Suprapubic skin (tissue), 3 donors: Measurements from ENCODE around the gene AHSP.

Source experiments
- POLR2A ChIP-seq, 2 donors: fragments of 450-650 bp; IDR thresholded peaks; one replicate each; pipeline ENCODE4 v1.6.1; 2017; ENCODE audit warnings: antibody characterized with exemption in 2 of 2, mild to moderate bottlenecking in 2 of 2, moderate library complexity in 2 of 2
- TF ChIP-seq, protein P1 (sequence below), 2 donors: fragments of 200-600 bp in 1 of 2; fragments of 450-650 bp in 1 of 2; sonication (generic) in 1 of 2; IDR thresholded peaks; one replicate each; pipeline ENCODE4 v1.5.1; 2016 to 2019; ENCODE audit warnings: antibody characterized with exemption in 2 of 2, mild to moderate bottlenecking in 1 of 2, moderate library complexity in 1 of 2

DNA sequence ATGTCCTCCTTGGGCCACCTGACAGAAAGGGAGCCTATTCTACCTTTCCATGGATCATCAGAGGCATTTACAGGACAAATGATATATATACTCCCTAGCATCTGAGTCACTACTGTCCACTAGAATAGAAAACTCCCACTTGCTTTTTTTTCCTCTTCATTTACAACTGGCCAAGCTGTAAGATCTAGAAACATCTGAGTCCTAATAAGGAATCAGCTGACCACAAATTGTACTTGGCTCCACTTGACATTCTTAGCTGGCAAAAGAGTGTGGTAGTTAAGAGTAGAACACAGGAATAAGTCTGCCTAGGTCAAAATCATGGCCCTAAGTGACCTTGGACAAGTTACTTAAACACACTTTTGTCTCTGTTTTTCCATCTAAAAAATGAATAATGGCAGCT, 24.7 kb upstream of the AHSP start:
- TF ChIP-seq, protein P1, sequence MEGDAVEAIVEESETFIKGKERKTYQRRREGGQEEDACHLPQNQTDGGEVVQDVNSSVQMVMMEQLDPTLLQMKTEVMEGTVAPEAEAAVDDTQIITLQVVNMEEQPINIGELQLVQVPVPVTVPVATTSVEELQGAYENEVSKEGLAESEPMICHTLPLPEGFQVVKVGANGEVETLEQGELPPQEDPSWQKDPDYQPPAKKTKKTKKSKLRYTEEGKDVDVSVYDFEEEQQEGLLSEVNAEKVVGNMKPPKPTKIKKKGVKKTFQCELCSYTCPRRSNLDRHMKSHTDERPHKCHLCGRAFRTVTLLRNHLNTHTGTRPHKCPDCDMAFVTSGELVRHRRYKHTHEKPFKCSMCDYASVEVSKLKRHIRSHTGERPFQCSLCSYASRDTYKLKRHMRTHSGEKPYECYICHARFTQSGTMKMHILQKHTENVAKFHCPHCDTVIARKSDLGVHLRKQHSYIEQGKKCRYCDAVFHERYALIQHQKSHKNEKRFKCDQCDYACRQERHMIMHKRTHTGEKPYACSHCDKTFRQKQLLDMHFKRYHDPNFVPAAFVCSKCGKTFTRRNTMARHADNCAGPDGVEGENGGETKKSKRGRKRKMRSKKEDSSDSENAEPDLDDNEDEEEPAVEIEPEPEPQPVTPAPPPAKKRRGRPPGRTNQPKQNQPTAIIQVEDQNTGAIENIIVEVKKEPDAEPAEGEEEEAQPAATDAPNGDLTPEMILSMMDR (IDR thresholded peaks at IDR 0.05): no peak
- no peak for TF ChIP-seq POLR2A (IDR thresholded peaks at IDR 0.05)
